SH-SY5Y (cell line): Measurements from ENCODE around the gene ADARB2.

Experiments
- GATA2 ChIP-seq: IDR thresholded peaks from 2 replicates; pipeline ENCODE4 v1.6.1; 2011; ENCODE audit warnings: mild to moderate bottlenecking, low read depth, low read length
- GATA3 ChIP-seq: IDR thresholded peaks from 2 replicates; pipeline ENCODE4 v1.6.1; 2011; ENCODE audit warnings: low read depth, mild to moderate bottlenecking, low read length, moderate library complexity

DNA sequence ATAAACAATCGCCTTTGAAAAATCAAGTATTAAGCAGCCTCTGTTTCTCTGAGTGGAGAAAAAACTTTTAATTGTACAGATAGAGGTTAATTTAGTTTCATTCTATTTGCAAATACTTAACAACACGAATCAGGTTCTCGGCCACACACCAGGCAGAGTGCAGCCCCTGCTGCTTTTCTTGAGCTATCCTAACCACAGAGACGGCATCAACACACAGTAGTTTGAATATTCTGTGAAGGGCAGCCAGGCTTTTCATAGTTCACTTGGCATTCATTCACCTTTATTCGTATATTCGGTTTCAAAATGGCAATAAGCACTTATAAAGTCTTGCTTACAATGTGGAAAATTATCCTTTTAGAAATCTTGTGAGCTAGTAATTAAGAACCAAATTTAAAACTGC is 5.7 kb downstream of the ADARB2 start:
- TF ChIP-seq GATA2 (no peak), GATA3 (no peak)
